ENCODE data around the gene CHCHD6.

Gene CHCHD6

DNA sequence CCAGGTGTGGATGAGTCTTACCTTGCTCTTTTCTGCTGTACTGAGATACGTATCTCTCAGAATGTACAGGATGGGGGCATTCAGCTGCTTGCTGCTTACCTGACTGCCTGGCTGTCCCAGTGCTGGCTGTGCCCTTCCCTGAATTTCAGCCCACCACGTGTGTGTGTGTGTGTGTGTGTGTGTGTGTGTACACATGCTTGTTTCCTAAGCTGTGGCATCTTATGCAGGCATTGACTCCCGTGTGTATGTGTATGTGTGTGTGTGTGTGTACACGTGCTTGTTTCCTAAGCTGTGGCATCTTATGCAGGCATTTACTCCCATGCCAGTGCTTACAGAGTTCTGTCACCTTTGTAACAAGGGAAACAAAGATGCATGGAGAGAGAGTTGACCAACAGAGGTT, 218.4 kb downstream of the CHCHD6 start:
- DNase-seq (ENCODE audit: low read depth, low spot score): no peak

- no peak for DNase-seq (ENCODE audit: low read depth, low spot score)
These were observed 219.4 kb downstream of the CHCHD6 start for GRCh38 chr3:126923423-126923822.

DNA sequence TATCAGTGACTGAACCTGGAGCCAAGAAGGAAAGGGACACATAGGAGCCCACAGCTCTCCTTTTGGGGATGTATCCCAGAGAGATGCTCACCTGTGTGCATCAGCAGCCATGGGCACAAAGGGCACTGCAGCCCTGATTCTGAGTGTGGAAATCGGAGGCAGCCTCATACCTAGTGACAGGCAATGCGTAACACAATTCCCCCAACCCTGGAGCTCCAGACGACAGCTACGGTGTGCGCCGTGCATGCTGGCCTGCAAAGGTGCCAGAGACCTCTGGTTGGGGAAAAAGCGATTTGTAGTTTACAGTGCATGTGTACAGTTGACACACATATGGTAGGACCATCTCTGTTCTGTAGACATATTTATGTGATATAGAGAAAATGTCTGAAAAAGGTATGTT, 219.9 kb downstream of the CHCHD6 start:
- DNase-seq (ENCODE audit: low read depth, low spot score): no peak

DNA sequence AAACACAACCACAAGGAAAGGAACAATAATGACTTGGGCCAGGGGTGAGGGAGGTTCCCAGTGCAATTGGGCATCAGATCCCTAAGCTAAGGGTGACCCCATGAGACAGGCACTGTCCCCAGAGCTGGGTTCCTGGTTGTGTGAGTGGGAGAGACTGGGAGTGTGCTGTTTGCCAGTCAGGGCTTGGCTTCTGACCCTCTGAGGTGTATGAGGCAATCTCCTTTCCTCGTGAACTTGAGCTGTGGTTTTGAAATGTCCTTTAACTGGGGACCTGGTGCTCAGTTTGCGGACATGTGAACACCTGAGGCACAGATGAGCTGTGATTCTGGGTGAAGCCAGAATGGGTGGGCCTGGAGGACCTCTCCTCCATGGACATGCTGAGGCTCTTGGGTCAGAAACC, 220.4 kb downstream of the CHCHD6 start:
- no peak for DNase-seq (ENCODE audit: low read depth, low spot score)

DNA sequence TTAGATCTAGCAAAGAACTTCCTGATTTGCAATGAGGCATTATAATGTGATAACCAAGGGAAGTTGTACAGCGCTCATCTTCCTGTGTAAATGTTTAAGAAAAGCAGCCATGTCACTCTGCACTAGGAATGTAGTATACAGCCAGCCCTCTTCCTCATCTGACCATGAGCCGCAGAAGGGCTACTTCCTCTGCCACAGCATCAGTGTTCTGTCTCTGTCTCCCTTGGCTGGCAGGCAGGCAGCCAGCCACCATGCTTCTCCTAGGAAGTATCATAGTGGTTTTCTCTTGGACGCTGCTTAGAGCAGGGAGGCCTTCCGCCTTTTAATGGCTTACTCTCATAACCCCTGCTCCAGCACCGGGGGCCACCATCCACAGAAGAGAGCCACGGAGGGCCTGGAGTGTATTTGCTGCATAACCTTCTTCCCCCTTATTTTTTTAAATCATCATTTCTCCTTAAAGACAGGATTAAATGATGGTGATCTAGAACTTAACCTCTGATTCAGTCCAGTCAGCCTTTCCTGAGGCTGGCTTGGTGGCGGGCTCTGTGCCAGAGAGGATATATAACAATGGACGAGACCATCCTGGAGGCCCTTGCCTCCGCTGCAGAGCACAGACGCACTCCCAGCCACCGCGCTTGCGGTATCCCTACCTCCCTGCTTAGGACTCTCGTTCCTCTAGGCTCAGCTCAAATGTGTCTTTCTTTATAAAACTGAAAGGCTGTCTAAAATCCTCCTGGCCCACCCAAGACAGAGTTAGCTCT, 221.6 kb downstream of the CHCHD6 start:
- DNase-seq (ENCODE audit: low read depth, low spot score): no peak

GRCh38 chr3:126926684-126927400, 222.8 kb downstream of the CHCHD6 start:
- peak; percentile 59 for DNase-seq (ENCODE audit: low read depth, low spot score)

GRCh38 chr3:126927401-126927750, 223.3 kb downstream of the CHCHD6 start:
- DNase-seq (ENCODE audit: low read depth, low spot score): no peak

DNA sequence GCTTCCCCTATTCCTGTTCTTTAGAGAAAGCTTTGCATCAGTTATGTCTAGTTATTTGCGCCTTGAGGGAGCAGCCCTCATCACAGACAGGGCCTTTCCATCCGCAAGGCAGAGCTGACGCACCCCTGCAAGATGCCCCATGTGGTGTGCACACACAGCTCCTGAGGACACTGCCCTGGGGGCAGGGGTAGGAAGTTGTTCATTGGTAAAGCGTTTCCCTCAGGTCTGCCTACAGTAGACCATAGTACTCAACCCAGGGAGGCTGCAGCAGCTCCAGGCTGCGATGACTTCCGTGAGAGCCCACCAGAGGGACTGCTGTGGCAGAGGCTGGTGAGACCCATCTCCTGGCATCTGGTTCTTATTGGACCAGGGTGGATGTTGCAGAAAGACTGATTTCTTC, 223.8 kb downstream of the CHCHD6 start:
- peak; percentile 34 for DNase-seq (ENCODE audit: low read depth, low spot score)

- DNase-seq (ENCODE audit: low read depth, low spot score): no peak
These were observed 225.0 kb downstream of the CHCHD6 start for GRCh38 chr3:126928921-126929474.

DNA sequence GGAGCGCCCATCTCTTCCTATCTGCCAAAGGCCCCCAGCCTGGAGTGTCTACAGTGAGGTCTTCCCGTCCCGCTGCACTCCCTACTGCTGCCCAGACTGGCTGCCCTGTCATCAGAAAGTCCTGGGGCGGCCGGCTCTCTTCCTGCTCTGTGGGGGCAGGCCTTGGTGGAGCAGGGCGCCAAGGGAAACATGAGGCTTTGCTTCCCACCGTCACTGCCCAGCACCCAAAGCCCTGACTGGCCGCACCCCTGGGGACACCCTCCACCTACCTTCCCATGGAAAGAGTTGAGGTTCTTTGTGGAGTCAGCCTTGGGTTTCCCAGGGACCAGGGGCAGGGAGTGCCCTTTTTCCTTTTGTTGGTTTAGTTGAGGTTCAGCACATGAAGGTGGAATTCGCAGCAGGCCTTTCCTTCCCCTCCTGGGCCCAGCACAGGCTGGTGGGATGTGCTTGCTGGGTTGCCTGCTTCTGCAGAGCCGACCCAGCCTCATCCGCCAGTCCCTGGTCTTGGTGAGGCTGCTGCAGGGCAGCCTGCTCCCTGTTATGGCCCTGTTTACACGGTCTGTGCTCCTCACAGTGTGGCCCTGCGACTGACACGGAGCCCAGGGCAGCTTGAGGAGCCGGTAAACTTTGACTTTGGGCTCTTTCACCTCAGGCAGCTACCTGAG, 227.0 kb downstream of the CHCHD6 start:
- DNase-seq (ENCODE audit: low read depth, low spot score): no peak

DNA sequence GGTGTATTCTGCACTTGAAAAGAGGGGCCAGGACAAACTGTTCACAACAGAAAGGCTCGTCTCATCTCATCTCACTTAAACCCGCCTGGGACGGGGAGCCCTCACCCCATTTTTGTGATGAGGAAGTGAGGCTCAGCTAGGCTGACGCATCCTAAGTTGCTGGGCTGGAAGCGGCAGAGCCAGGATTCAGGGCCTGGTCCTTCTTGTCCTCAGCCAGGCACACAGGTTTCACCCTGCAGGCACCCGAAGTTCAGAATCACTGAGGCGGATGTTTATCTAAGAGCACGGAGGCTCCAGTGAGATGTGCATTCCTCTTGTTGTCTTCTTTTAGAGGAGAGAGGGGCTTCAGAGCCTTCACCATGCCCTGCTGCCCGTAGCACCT, 227.8 kb downstream of the CHCHD6 start:
- DNase-seq (ENCODE audit: low read depth, low spot score): no peak

DNA sequence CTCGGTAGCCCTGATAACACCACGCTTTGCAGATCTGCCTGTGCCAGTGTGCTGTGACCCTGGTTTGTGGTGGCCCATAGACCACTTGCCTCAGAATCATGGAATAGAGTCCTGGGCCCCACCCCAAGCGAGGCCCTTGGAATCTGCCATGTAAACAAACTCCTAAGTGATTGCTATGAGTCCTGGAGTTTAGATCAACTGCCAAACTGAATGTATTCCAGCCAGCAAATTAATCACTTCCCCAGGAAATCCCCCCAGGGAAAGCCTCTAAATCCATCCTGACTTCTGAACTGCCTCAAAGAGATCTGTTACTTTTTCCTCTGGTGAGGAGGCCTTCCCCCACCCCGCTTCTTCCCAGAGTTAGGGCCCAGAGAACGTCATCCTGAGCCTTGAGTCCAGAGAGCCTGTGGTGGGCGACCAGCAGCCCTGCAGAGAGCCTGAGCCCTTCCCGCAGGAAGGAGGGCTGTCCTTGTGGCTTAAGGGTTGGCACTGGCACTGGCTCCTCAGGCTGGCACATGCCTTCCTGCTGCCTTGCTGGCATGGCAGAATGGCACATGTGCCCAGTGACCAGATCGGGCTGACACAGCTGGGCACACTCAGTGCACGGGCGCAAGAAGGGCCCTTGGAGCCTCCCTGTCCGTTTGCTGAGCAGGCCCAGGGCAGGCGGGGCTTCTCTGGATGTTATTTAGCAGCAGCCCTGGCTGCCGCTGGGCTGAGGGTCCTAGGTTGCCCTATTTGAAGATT, 228.3 kb downstream of the CHCHD6 start:
- no peak for DNase-seq (ENCODE audit: low read depth, low spot score)

DNA sequence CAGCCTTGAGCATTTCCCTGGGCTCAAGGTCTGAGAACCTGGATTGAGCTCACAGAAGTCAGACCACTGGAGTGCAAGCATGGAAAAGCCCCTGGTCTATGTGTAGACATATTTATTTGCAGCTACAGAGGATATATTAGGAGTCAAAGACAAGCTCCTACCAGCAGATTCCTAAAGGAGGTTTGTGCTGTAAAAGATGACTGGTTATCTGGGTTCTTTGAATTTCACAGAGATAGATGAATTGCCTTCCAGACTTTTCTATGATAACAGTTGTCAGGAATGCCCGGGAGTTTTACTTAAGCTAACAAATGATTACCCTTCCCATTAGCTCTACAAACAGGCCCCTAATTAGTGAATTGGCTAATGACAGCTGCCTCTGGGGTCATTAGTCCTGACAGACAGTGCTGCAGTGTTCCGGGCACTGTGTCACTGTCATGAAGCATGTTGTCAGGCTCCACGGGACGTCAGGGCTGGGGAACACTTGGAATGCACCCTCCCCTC, 230.0 kb downstream of the CHCHD6 start:
- no peak for DNase-seq (ENCODE audit: low read depth, low spot score)

GRCh38 chr3:126934991-126935390, 231.0 kb downstream of the CHCHD6 start:
- DNase-seq (ENCODE audit: low read depth, low spot score): no peak

- DNase-seq (ENCODE audit: low read depth, low spot score): no peak
These were observed 231.9 kb downstream of the CHCHD6 start for GRCh38 chr3:126935756-126936509.

DNA sequence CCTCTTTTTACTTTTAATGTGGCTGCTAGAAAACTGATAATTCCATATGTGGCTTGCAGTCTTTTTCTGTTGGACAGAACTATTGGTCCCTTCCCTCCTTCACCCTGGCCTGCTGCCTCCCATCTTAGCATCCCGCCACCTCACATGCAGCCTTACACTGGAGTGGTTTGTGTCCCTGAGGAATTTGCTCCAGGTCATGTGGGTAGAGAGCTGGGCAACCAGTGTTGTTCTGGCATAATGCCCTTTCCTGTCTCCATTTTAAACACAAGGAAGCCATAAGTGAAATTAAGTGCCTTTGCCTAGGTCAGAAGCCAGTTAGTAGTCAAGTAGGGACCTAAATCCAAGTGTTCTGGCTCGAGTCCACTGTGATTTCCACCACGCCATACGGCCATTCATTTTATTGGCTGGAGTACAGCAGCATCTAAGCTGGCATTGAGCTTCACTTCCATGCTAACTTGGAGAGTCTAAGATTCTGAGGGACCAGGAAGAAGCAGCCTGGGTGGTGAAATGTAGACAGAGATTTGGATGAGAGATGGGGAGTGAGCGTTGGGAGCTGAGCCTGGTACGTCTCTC, 232.9 kb downstream of the CHCHD6 start:
- no peak for DNase-seq (ENCODE audit: low read depth, low spot score)

- DNase-seq (ENCODE audit: low read depth, low spot score): no peak
These were observed 233.5 kb downstream of the CHCHD6 start for GRCh38 chr3:126937533-126937932.

GRCh38 chr3:126937973-126938372, 233.9 kb downstream of the CHCHD6 start:
- DNase-seq (ENCODE audit: low read depth, low spot score): no peak

GRCh38 chr3:126938520-126939337, 234.7 kb downstream of the CHCHD6 start:
- DNase-seq (ENCODE audit: low read depth, low spot score): no peak

GRCh38 chr3:126939338-126939718, 235.3 kb downstream of the CHCHD6 start:
- DNase-seq (ENCODE audit: low read depth, low spot score): no peak
